Measurements from ENCODE around the gene BCDIN3D.
A peak's percentile ranks its signal among the peaks of the same experiment; 100 is the strongest.
"Not testable (repeated sequence)": the region's sequence is repeated elsewhere in the genome, so short reads cannot be mapped to it uniquely, and the experiment has no call there.

The BCDIN3D gene

DNA sequence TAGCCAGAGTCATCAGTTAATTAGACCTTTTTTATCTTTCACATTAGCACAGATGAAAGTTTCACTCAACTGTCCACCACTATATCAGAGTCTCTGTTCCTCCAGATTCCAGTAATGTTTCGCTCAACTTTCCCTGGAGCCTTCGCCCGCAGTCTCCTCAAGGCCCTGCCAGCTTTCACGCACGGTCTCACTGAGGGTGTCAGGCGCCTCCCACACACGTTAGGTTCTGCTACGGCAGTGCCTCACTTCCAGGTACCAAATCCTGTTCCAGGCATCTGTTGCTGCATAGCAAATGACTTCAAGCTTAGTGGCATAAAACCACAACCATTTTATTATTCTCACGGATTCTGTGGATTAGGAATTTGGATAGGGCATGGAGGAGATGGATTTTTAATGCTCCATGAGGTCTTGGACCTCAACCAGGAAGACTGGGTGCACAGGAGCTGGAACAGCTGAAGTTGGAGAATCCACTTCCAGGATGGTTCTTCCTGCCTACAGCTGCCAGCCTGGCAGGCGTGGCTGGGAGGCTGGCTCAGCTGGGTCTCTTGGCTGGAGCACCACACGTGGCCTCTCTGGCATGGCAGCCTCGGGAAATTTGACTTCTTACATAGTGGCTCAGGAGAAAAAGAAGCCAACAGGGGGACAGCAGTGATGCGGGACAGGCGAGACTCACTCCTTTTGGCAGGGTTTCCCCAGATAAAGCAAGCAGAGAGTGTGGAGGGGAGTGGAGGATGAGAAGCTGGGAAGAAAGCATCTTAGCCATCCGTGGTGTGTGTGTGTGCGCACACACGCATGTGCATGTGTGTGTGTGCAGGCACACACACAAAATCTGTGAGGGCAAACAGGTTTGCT lies 21.3 kb upstream of the BCDIN3D start:
- DNase-seq (ENCODE audit: low read depth in 1 of 2, low spot score in 1 of 2), result no peak

DNA sequence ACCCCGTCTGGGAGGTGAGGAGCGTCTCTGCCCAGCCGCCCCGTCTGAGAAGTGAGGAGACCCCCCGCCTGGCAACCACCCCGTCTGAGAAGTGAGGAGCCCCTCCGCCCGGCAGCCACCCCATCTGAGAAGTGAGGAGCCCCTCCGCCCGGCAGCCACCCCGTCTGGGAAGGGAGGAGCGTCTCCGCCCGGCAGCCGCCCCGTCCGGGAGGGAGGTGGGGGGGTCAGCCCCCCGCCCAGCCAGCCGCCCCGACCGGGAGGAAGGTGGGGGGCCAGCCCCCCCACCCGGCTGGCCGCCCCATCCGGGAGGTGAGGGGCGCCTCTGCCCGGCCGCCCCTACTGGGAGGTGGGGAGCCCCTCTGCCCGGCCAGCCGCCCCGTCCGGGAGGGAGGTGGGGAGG lies 18.0 kb upstream of the BCDIN3D start:
- DNase-seq (ENCODE audit: low read depth in 1 of 2, low spot score in 1 of 2), result not testable (repeated sequence)

DNA sequence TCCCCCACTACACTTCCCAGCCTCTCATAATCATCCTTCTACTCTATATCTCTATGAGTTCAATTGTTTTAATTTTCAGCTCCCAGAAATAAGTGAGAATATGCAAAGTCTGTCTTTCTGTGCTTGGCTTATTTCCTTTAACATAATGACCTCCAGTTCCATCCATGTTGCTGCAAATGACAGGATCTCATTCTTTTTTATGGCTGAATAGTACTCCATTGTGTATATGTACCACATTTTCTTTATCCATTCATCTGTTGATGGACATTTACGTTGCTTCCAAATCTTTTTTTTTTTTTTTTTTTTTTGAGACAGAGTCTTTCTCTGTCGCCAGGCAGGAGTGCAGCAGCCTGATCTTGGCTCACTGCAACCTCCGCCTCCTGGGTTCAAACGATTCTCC lies 13.0 kb upstream of the BCDIN3D start:
- not testable (repeated sequence) for DNase-seq (ENCODE audit: low read depth in 1 of 2, low spot score in 1 of 2)

DNA sequence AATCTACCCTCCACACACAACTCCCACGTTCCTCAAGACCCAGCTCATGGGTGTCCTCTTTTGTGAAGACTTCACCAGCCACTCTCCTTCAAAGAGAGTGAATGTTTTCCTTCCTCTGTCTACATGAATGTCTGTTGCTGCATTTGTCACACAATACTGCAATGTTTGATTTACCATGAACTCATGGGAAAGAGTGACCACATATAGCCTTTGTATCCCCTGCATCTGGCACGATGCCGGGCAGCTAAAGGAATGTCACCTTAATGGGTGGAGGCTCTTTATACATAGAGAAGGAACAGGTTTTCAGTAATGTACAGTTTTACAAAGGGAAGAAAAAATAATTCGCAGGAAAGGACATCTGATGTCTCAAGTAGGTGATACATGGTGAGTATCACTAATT lies 12.1 kb upstream of the BCDIN3D start:
- DNase-seq (ENCODE audit: low read depth in 1 of 2, low spot score in 1 of 2), result no peak

DNA sequence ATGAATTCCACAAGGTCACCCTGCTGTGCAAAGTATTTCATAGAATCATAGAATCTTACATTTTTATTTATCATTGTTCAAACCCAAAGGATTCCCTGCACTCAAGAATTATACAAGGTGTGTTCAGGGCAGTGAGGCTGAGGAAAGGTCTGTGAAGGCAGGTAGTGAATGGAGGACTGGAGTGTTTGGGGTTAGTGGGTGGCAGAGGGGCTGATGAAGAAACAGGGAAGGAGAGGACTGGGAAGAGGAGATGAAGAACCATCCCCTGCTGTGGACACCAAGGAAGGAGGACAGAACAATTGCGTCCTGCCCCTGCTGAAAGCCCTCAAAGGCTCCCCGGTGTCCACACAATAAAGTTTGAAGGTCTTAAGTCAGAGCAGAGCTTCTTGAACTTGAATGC lies 10.8 kb upstream of the BCDIN3D start:
- DNase-seq (ENCODE audit: low read depth in 1 of 2, low spot score in 1 of 2), result no peak

DNA sequence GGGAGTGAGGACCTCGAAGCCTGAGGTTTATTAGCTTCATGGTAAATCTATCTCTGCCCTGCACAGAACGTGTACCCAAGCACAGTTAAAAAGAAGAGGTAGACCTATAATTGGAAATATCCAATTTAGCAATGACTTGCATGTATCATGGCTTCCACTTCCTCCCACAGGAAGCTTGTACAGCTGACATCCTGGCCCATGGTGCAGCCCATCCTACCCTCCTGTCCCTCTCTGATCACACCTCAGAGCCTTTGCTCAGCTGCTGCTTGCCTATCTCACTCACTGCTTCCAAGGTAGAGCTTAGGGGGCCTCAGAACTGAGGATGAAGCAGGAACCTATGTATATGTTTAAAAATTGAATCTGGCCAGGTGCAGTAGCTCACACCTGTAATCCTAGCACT lies 4.3 kb upstream of the BCDIN3D start:
- DNase-seq (ENCODE audit: low read depth in 1 of 2, low spot score in 1 of 2), result no peak

DNA sequence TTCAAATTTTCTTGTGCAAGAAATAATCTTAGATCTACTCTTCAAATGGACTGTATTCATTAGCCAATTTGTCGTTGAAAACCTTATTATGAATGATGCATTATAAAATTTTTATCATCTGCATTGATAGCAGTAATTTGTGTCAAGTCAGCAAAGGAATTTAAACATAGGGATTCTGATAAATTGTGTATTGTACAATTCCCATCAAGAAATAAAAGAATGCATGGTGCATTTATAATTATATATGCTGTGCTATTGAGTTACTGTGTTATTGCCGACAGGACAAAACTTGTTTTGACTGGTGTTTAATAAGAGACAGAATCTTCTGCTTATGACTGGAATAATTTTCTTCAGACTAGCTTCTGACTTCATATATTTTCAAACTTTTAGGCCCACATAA lies 3.1 kb upstream of the BCDIN3D start:
- DNase-seq (ENCODE audit: low read depth in 1 of 2, low spot score in 1 of 2), result no peak

DNA sequence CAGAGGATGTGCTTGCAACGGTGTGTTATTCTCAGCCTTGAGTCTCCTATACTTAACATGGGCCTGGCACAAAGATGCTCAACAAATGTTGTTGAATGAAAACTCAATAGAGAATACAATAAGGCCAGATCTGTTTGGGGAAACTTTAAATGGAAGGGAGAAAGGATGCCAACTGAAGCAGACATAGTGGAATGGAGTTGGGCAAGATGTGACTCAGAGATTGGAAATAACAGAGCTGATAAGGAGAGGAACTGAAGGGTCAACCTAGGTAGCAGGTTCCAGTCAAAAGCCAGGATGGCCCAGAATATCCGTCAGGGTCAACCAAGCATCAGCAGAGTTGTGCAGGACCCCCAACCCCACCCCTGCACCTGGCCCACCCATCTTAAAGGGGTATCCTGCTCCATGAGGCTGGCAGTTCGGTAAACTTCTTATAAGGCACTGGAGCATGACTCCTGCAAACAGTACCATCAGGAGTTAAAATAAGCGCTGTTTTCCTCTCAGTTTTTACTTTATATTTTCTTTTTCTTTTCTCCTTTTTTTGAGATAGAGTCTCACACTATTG lies 1.1 kb upstream of the BCDIN3D start:
- DNase-seq (ENCODE audit: low read depth in 1 of 2, low spot score in 1 of 2), result no peak

DNA sequence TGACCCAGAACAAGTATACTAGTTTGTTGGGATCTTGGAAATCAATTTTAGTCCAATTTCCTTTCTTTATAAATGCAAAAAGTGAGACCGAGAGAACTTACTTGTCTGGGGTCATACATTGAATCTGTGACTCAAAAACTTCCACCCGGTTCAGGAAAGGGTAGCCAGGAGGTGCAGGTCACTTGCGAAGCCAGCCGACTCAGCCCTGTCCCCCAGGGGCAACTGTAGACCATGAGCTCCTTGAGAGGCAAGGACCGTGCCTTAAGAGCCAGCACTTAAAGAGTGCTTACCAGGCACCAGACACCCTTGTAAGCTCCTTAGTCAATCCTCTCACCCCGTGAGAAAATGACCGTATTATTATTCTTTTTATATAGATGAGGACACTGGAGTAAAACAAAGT lies 505 bp upstream of the BCDIN3D start:
- no peak for DNase-seq (ENCODE audit: low read depth in 1 of 2, low spot score in 1 of 2)

DNA sequence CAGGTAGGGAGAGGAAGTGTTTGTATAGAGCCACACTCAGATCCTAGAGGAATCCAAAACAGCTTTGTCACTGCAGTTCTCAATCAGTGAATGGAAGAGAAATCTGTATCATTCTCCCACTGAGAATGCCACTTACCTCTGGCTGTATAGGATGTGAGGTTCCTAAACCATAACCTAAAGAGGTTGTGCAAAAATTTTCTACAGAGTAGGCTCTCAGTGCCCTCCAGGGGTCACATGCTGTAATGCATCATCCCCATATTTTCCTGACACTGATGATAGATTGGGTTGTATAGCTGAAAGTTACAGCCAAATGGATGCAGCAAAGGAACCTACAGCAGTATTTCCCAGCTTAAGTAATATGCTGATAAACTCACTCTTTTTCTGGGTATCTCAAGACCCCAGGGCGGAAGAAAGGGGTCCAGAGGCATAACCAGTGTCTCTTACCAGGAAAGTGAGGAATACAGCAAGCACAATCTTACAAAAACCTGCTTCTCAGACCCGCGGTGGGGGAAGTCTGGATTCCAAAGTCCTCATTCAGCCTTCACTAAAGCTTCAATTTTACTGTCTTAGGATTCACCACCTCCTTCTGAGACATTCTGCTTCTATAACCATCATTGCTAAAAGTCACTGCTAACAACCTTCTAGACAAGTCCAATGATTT lies 3.8 kb downstream of the BCDIN3D start:
- no peak for DNase-seq (ENCODE audit: low read depth in 1 of 2, low spot score in 1 of 2)

DNA sequence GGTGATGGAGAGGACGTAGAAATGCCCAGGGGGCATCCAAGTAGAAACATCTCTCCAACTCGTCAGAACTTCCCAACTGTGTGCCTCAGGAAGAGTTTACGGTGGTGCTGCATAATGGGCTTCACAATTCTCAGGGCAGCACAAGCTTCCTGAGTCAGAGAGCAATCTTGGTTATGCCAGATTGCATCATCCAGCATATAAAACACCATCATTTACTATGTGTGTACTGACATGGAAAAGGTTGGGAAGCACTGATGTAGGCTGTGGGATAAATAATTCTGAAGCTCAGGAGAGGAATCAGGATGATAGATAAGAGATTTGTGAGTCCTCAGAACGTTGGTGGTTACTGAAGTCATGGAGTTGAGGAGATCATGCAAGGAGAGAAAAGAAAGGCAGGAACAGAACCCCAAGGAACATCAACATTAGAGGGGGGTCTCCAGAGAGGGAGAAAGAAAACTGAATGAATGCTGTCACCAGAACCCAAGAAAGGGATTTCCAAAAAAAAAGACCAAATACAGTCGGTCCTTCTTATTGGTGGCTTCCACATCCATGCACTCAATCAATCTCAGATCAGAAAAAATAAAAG lies 10.0 kb downstream of the BCDIN3D start:
- DNase-seq (ENCODE audit: low read depth in 1 of 2, low spot score in 1 of 2), result no peak

DNA sequence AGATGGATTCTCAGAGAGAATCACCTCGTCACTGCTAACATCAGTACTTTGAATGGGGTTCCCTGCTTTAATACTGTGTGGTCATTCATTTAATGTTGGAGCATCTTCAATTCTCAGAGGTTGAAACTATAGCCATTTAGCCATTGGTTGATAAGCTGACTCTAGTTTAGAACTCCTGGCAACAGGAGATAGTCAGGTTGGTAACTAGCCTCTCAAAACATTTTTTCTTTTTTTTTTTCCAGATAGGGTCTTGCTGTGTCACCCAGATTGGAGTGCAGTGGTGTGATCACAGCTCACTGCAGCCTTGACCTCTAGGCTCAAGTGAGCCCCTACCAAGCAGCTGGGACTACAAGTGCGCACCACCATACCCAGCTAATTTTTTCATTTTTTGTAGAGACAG lies 11.2 kb downstream of the BCDIN3D start:
- no peak for DNase-seq (ENCODE audit: low read depth in 1 of 2, low spot score in 1 of 2)

DNA sequence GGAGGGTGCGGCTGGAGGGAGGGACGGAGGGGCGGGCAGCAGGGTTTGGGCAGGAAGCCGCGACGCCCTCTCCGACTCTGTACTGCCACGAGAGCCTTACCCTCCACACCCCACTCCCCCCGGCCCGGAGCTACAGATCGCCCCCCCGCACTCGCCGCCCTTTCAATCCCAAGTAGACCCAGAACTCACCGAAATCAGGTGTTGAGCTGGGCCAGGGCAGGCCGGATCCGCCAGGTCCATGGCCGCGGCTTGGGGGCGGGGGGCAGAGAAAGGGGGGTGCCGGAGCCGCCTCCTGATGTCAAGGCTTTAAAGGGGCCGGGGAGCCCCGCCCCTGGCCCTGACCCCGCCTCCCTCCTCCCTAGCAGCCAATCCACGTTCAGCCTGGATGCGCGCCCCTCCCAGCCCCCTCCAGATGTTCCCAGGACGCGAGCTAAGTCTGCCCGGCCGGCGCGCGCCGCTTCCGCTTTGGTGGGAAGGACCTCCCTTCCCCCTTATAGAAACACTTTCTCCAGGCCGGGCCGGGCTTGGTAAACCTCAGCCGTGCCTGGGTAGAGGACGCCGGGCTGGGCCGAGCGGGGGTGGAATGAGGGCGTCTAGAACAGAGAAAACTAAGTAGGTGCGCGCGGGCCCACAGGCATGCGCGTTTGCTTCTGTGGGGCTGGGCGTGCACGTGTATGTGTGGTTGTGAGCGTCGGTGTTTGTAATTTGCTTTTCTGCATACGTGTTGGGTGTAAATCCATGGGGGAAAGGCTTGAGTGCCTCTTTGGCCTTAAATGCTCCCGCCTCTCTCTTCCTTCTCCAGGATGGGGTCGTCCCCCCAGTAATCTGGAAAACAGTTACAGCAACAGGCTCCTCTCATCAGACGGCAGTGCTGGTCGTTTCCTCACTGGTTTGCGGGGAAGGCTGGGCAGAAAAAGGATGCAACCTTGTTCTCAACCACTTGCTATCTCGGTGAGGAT lies 14.5 kb downstream of the BCDIN3D start, which contains the start of gene NCKAP5L:
Gene NCKAP5L (minus strand): TSS at position 281 of the 959 bp plus-strand sequence. CDS start 24,369 bp downstream, outside the sequence.
- DNase-seq (ENCODE audit: low read depth in 1 of 2, low spot score in 1 of 2), result peak; percentile 84 to 89

DNA sequence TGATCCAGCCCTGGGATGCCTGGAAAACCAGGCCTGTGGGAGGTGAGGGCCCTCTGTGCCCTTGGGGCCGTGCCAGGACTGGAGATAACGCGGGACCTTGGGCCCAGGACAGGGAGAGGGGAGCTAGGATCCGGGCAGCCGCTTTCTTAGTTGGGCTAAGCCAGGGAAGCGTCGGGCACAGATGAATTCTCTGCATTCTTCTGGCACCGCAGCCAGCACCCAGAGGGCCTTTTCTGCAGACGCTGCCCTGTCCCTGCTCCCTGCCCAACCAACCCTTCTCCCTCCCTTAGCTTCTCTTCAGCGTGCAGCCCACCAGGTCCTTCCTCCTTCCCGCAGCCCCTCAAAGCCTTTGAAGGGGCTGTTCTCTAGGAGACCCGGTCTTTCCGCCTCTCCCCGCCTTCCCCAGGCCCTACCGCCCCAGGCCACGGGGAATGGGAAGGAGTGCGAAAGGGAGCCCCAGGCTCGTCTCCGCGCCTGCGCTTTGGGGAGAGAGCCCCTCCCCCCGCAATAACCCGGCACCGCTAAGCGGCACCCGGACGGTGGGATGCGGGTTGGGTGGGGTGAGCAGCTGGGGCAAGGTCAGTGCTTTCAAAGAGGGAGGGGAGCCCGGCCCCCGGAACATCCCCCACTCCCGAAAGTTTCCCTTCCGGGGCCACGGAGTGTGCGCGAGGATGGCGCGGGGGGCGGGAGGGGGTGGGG lies 15.4 kb downstream of the BCDIN3D start:
- DNase-seq (ENCODE audit: low read depth in 1 of 2, low spot score in 1 of 2), result peak; percentile 13 to 27

DNA sequence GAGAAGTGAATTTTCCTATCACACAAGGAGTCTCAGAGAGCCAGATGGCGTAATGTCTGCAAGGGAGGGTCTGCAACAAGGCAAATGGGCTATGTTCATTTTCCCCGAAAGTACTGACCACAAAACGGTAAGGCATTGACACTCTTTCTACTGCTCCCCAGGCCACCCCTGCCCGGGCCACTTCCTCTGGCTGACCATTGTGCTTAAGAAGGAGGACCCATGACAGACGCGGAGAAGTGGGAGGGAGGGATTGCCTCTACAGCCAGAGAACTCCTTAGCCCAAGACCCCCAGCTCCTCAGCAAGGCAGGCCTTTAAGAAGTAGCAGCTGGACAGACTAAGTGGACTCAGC lies 15.9 kb downstream of the BCDIN3D start:
- no peak for DNase-seq (ENCODE audit: low read depth in 1 of 2, low spot score in 1 of 2)

DNA sequence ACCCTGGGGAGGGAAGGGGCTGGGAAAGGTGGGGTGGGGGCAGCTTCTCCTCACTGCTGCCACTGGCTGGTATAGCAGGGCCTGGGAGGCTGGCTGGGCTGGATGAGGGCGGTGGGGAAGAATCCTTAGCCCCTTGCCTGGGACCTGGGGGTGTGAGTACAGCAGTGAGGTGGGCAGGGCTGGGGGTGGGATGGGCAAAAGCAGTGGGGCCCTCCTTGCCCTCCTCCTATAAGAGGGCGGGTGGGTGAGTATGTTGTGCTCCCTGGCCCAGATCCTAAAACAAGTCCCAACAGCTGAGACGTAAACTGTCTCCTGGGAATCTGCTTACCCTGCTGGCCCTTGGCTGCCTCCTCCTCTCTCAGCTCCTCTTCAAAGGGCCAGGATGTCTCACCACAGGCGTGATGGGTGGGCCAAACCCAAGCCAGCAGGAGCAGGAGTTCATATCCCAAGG lies 16.9 kb downstream of the BCDIN3D start:
- DNase-seq (ENCODE audit: low read depth in 1 of 2, low spot score in 1 of 2), result no peak

DNA sequence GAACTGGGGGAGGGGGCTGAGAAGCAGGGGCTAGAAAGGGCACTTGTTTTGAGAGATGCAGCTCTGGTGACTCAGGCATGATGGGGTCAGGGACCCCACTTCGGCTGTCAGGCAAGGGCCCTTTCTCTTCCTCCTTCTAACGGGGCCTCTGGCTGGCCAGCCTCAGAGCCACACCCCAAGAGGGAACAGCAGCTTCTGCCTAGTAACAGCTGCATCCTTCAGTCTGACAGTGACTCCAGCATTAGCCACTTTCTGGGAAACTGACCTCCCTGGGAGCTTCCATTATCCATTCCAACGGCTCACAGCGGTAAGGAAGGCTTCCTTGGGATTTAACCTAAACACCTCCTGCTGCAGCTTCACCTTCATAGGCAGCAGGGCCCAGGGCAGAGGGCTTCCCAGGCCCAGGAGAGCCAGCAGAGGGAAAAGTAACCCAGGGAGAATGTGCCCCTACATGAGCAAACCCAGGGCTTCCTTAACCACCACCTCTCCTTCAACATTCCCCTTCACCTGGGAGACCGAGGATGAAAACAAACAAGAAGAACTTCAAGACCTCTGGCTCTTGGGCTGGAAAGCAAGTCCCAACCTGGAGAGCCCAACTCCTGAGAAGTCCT lies 17.4 kb downstream of the BCDIN3D start:
- no peak for DNase-seq (ENCODE audit: low read depth in 1 of 2, low spot score in 1 of 2)

DNA sequence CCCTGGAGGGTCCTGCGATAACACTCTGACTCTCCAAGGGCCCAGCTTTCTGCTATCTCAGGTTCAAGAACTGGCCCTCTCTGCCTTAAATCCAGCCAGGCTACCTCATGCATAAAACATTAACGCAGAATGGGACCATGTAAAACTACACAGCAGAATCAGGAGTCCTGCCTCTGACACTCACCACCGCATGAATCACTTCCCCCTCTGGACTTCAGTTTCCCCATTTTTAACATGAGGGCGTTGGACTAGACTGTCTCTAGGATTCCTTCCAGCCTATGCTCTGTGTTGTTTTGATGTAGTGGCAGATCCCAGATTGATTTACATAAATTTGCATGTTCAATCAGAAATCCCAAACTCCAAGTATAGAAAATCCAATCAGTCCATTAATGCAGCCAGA lies 18.0 kb downstream of the BCDIN3D start:
- no peak for DNase-seq (ENCODE audit: low read depth in 1 of 2, low spot score in 1 of 2)

DNA sequence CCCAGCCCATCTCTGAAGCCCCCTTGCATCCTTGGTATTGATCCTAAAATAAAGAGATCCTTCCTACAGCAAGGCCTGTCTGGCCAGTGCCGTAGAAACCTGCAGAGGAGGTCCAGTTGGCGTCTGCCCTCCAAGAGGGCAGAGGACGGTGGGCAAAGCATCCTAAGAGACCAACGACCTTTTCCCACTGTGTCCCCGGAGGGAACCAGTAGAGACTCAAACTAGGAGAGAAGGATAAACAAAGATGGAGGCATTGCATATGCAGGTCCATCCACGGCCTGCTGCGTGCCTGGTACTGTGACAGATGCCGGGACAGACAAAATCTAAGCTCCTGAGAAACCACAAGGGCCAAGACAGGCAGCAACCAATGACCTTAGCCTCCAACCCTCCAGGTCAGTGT lies 18.5 kb downstream of the BCDIN3D start:
- DNase-seq (ENCODE audit: low read depth in 1 of 2, low spot score in 1 of 2), result no peak

DNA sequence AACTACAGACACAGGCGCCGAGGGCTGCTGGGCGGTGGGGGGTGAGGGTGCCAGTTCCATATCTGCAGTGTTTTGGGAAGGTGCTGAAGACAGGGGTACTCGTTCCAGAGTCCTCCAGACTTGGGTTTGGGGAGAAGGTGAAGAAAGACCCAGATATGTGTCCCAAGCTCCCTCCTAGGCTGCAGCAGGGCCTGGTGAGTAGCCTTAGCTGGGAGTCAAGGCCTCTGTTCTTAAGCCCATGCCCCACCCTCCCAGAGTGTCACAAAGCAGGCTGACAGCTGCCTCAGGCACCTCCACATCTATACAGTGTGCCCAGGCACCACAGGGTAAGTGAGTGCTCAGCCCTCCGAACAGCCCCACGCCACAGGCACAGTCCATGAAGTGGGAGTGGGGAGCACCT lies 19.0 kb downstream of the BCDIN3D start:
- DNase-seq (ENCODE audit: low read depth in 1 of 2, low spot score in 1 of 2), result no peak
